SK-N-SH treated with all-trans-retinoic acid at 6 μM for 48 hours (cell line): ENCODE measurements around the gene RETREG1.

ENCODE experiments used
- ATAC-seq: fragments of 200-7000 bp; cut with Tn5 transposase; 3 replicates; pipeline ENCODE4 v1.9.1; 2020; ENCODE audit warnings: mild to moderate bottlenecking, moderate library complexity
- ARNTL ChIP-seq: fragments of 450-650 bp; formaldehyde crosslinking; IDR thresholded peaks from 2 replicates; pipeline ENCODE4 v1.5.0; 2020; ENCODE audit warnings: low read depth, mild to moderate bottlenecking, moderate library complexity, borderline replicate concordance
- BACH2 ChIP-seq: fragments of 250-450 bp; sonication (Bioruptor Pico); IDR thresholded peaks from 2 replicates; pipeline ENCODE4 v1.9.0; 2021; ENCODE audit warnings: mild to moderate bottlenecking, borderline replicate concordance
- CSDC2 ChIP-seq: fragments of 250-450 bp; sonication (Bioruptor Pico); IDR thresholded peaks from 2 replicates; pipeline ENCODE4 v1.5.0; 2020; ENCODE audit warnings: mild to moderate bottlenecking, moderate library complexity
- CSRNP3 ChIP-seq: fragments of 250-450 bp; sonication (Bioruptor Pico); IDR thresholded peaks from 2 replicates; pipeline ENCODE4 v1.5.1; 2021; ENCODE audit warnings: mild to moderate bottlenecking, moderate library complexity
- ESRRG ChIP-seq: fragments of 250-450 bp; sonication (Bioruptor Pico); IDR thresholded peaks from 2 replicates; pipeline ENCODE4 v1.6.1; 2021; ENCODE audit warnings: mild to moderate bottlenecking
- GLIS3 ChIP-seq: fragments of 250-450 bp; sonication (Bioruptor Pico); IDR thresholded peaks from 2 replicates; pipeline ENCODE4 v1.5.0; 2020; ENCODE audit warnings: mild to moderate bottlenecking, moderate library complexity
- OSR1 ChIP-seq: fragments of 250-450 bp; sonication (Bioruptor Pico); IDR thresholded peaks from 2 replicates; pipeline ENCODE4 v1.8.0; 2022; ENCODE audit warnings: moderate library complexity, mild to moderate bottlenecking, inconsistent platforms
- PPARA ChIP-seq: fragments of 250-450 bp; sonication (Bioruptor Pico); IDR thresholded peaks from 2 replicates; pipeline ENCODE4 v1.5.0; 2020; ENCODE audit warnings: mild to moderate bottlenecking, borderline replicate concordance
- RARB ChIP-seq: fragments of 250-450 bp; sonication (Bioruptor Pico); IDR thresholded peaks from 2 replicates; pipeline ENCODE4 v1.8.0; 2021; ENCODE audit warnings: mild to moderate bottlenecking, moderate library complexity
- SNAI2 ChIP-seq: fragments of 250-450 bp; sonication (Bioruptor Pico); IDR thresholded peaks from 2 replicates; pipeline ENCODE4 v1.5.0; 2020; ENCODE audit warnings: mild to moderate bottlenecking, moderate library complexity
- TCF4 ChIP-seq: fragments of 250-450 bp; sonication (Bioruptor Pico); IDR thresholded peaks from 2 replicates; pipeline ENCODE4 v1.8.0; 2021; ENCODE audit warnings: mild to moderate bottlenecking, moderate library complexity, borderline replicate concordance
- TOX ChIP-seq: fragments of 250-450 bp; sonication (Bioruptor Pico); IDR thresholded peaks from 2 replicates; pipeline ENCODE4 v1.8.0; 2021; ENCODE audit warnings: mild to moderate bottlenecking, moderate library complexity, borderline replicate concordance
- ZC3H10 ChIP-seq: fragments of 250-450 bp; sonication (Bioruptor Pico); IDR thresholded peaks from 2 replicates; pipeline ENCODE4 v1.5.1; 2021; ENCODE audit warnings: mild to moderate bottlenecking, moderate library complexity
- ZFP3 ChIP-seq: fragments of 250-450 bp; sonication (Bioruptor Pico); IDR thresholded peaks from 2 replicates; pipeline ENCODE4 v1.5.0; 2020; ENCODE audit warnings: mild to moderate bottlenecking, moderate library complexity
- ZFP30 ChIP-seq: fragments of 450-650 bp; formaldehyde crosslinking; IDR thresholded peaks from 2 replicates; pipeline ENCODE4 v1.5.0; 2022; ENCODE audit warnings: mild to moderate bottlenecking, moderate library complexity
- ZNF565 ChIP-seq: fragments of 450-650 bp; formaldehyde crosslinking; conservative IDR thresholded peaks from 2 replicates; pipeline ENCODE4 v1.5.0; 2020; ENCODE audit warnings: low read depth, mild to moderate bottlenecking, moderate library complexity
- ZNF70 ChIP-seq: fragments of 450-650 bp; formaldehyde crosslinking; IDR thresholded peaks from 2 replicates; pipeline ENCODE4 v1.5.0; 2020; ENCODE audit warnings: mild to moderate bottlenecking, moderate library complexity
- ZNF8 ChIP-seq: fragments of 450-650 bp; formaldehyde crosslinking; IDR thresholded peaks from 2 replicates; pipeline ENCODE4 v1.5.0; 2020; ENCODE audit warnings: mild to moderate bottlenecking, moderate library complexity
- TF ChIP-seq, protein P1 (sequence below): fragments of 250-450 bp; sonication (Bioruptor Pico); IDR thresholded peaks from 2 replicates; pipeline ENCODE4 v1.8.0; 2021; ENCODE audit warnings: low read depth, mild to moderate bottlenecking, moderate library complexity, borderline replicate concordance
- TF ChIP-seq, protein P2 (sequence below): fragments of 250-450 bp; sonication (Bioruptor Pico); IDR thresholded peaks from 2 replicates; pipeline ENCODE4 v1.5.1; 2020; ENCODE audit warnings: low read depth, mild to moderate bottlenecking, moderate library complexity
- TF ChIP-seq, protein P3 (sequence below): fragments of 250-450 bp; sonication (Bioruptor Pico); IDR thresholded peaks from 2 replicates; pipeline ENCODE4 v1.8.0; 2020; ENCODE audit warnings: mild to moderate bottlenecking, moderate library complexity, borderline replicate concordance

RETREG1 gene

GRCh38 chr5:16547200-16547842, 69.5 kb downstream of the RETREG1 start:
- ATAC-seq: no peak
- no peak for TF ChIP-seq ZNF8 (CRISPR knock-in tag)
- TF ChIP-seq SNAI2 (CRISPR knock-in tag): no peak
- TF ChIP-seq, protein P1, sequence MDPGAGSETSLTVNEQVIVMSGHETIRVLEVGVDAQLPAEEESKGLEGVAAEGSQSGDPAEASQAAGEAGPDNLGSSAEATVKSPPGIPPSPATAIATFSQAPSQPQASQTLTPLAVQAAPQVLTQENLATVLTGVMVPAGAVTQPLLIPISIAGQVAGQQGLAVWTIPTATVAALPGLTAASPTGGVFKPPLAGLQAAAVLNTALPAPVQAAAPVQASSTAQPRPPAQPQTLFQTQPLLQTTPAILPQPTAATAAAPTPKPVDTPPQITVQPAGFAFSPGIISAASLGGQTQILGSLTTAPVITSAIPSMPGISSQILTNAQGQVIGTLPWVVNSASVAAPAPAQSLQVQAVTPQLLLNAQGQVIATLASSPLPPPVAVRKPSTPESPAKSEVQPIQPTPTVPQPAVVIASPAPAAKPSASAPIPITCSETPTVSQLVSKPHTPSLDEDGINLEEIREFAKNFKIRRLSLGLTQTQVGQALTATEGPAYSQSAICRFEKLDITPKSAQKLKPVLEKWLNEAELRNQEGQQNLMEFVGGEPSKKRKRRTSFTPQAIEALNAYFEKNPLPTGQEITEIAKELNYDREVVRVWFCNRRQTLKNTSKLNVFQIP (CRISPR knock-in tag): no peak
- TF ChIP-seq, protein P2, sequence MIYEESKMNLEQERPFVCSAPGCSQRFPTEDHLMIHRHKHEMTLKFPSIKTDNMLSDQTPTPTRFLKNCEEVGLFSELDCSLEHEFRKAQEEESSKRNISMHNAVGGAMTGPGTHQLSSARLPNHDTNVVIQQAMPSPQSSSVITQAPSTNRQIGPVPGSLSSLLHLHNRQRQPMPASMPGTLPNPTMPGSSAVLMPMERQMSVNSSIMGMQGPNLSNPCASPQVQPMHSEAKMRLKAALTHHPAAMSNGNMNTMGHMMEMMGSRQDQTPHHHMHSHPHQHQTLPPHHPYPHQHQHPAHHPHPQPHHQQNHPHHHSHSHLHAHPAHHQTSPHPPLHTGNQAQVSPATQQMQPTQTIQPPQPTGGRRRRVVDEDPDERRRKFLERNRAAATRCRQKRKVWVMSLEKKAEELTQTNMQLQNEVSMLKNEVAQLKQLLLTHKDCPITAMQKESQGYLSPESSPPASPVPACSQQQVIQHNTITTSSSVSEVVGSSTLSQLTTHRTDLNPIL: no peak
- TF ChIP-seq ZNF565 (CRISPR knock-in tag): no peak
- no peak for TF ChIP-seq BACH2 (CRISPR knock-in tag)
- no peak for TF ChIP-seq OSR1
- no peak for TF ChIP-seq ZFP3 (CRISPR knock-in tag)
- no peak for TF ChIP-seq PPARA (CRISPR knock-in tag)
- TF ChIP-seq, protein P3, sequence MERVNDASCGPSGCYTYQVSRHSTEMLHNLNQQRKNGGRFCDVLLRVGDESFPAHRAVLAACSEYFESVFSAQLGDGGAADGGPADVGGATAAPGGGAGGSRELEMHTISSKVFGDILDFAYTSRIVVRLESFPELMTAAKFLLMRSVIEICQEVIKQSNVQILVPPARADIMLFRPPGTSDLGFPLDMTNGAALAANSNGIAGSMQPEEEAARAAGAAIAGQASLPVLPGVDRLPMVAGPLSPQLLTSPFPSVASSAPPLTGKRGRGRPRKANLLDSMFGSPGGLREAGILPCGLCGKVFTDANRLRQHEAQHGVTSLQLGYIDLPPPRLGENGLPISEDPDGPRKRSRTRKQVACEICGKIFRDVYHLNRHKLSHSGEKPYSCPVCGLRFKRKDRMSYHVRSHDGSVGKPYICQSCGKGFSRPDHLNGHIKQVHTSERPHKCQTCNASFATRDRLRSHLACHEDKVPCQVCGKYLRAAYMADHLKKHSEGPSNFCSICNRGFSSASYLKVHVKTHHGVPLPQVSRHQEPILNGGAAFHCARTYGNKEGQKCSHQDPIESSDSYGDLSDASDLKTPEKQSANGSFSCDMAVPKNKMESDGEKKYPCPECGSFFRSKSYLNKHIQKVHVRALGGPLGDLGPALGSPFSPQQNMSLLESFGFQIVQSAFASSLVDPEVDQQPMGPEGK (CRISPR knock-in tag): no peak
- TF ChIP-seq RARB: no peak
- TF ChIP-seq TCF4: no peak
- TF ChIP-seq ESRRG: no peak
- TF ChIP-seq ZC3H10 (CRISPR knock-in tag): no peak
- TF ChIP-seq TOX: no peak
- no peak for TF ChIP-seq CSRNP3 (CRISPR knock-in tag)
- no peak for TF ChIP-seq ZNF70 (CRISPR knock-in tag)
- TF ChIP-seq CSDC2 (CRISPR knock-in tag): no peak
- no peak for TF ChIP-seq GLIS3
- TF ChIP-seq, all 23 proteins: peak for 0

DNA sequence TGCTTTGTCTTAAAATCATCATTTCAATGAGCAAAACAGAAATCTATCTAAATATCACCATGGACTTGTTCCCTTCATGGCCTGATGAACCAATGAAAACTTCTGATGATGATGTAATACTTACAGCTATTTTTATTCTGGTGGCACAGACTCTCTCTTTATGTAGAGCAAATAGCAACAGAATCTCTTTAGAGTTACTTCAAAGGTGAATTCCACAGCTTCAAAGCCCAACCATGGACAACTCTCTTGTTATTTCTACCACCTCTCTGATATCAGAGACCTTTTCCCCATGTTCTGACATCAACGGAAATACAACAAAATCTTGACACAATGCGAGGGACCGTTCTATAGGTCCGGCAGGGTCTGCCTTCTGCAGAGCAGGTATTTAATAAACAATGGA, 70.1 kb downstream of the RETREG1 start:
- TF ChIP-seq OSR1 (no peak), ZNF70 (CRISPR knock-in tag) (no peak), PPARA (CRISPR knock-in tag) (no peak), RARB (no peak), ZFP3 (CRISPR knock-in tag) (no peak), ZNF565 (CRISPR knock-in tag) (no peak)
- no peak for ATAC-seq

GRCh38 chr5:16544607-16545374, 72.0 kb downstream of the RETREG1 start:
- ATAC-seq: no peak
- TF ChIP-seq ZNF70 (CRISPR knock-in tag): no peak
- TF ChIP-seq SNAI2 (CRISPR knock-in tag): no peak
- no peak for TF ChIP-seq ZC3H10 (CRISPR knock-in tag)
- no peak for TF ChIP-seq TCF4
- no peak for TF ChIP-seq ZNF8 (CRISPR knock-in tag)
- TF ChIP-seq CSDC2 (CRISPR knock-in tag): no peak
- no peak for TF ChIP-seq ARNTL (CRISPR knock-in tag)
- TF ChIP-seq ZNF565 (CRISPR knock-in tag): no peak
- TF ChIP-seq ESRRG: no peak
- no peak for TF ChIP-seq OSR1
- TF ChIP-seq ZFP30: no peak
- no peak for TF ChIP-seq ZFP3 (CRISPR knock-in tag)
- TF ChIP-seq, protein P3 (CRISPR knock-in tag): no peak
- no peak for TF ChIP-seq GLIS3
- TF ChIP-seq, protein P1 (CRISPR knock-in tag): no peak
- TF ChIP-seq BACH2 (CRISPR knock-in tag): no peak
- no peak for TF ChIP-seq CSRNP3 (CRISPR knock-in tag)
